WERI-Rb-1 (cell line): Measurements from ENCODE around the gene B3GLCT.
A peak's percentile ranks its signal among the peaks of the same experiment; 100 is the strongest.

Source experiments
- DNase-seq: peaks from one replicate; pipeline ENCODE4 v3.0.0-alpha.2; 2020
- H3K27ac ChIP-seq: fragments of 250-450 bp; sonication (Bioruptor Pico); 2 replicates; pipeline ENCODE4 v1.5.1; 2020; ENCODE audit warnings: mild to moderate bottlenecking, moderate library complexity
- H3K27me3 ChIP-seq: fragments of 250-450 bp; sonication (Bioruptor Pico); 2 replicates; pipeline ENCODE4 v1.5.1; 2021; ENCODE audit warnings: mild to moderate bottlenecking, low read depth, moderate library complexity; ENCODE audit not compliant: insufficient read depth, severe bottlenecking
- H3K36me3 ChIP-seq: fragments of 250-450 bp; sonication (Bioruptor Pico); 2 replicates; pipeline ENCODE4 v1.5.1; 2020; ENCODE audit warnings: mild to moderate bottlenecking, moderate library complexity
- H3K4me3 ChIP-seq: 2 replicates; pipeline ENCODE4 v1.5.1; 2011; ENCODE audit warnings: low read depth, mild to moderate bottlenecking, control low read depth, low read length
- H3K9me3 ChIP-seq: fragments of 250-450 bp; sonication (Bioruptor Pico); 2 replicates; pipeline ENCODE4 v1.5.1; 2021; ENCODE audit warnings: mild to moderate bottlenecking, moderate library complexity; ENCODE audit not compliant: severe bottlenecking
- TF ChIP-seq, protein P1 (sequence below): IDR thresholded peaks from 2 replicates; pipeline ENCODE4 v1.5.1; 2011; ENCODE audit warnings: low read depth, mild to moderate bottlenecking, control low read depth, inconsistent platforms, low read length

B3GLCT gene

DNA sequence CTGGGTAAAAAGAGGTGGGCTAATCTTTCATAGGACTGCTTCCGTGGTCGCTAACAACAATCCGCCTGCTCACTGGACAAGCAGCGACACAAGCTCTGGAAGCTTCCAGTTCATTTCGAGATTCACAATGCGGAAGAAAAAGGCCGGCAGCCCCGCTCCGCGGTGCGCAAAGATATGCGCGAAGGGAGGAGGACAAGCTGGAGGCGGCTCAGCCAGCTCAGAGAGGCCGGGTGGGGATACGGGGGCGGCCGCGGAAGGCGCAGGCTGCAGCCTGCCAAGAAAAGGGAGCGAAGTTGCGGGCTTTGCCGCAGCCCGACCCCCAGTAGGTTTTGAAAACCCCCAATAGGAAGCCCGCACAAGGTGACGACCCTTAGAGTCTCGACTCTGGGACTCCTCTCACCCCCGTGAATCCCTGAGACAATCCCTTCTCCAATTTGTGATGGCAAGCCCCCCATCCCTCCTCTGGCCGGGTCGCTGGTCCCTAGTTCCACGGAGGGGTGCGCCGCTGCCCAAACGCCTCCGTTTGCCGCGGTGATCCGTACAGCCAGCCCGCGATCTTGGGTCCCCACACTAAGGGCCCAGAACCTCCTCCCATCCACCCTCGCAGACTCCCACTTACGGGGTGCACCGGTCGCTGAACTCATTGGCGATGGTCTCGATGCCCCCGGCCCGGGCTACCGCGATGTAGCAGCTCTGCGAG, 38.8 kb upstream of the B3GLCT start:
- H3K4me3 ChIP-seq, result peak overlapping the region; percentile 60
- TF ChIP-seq, protein P1, sequence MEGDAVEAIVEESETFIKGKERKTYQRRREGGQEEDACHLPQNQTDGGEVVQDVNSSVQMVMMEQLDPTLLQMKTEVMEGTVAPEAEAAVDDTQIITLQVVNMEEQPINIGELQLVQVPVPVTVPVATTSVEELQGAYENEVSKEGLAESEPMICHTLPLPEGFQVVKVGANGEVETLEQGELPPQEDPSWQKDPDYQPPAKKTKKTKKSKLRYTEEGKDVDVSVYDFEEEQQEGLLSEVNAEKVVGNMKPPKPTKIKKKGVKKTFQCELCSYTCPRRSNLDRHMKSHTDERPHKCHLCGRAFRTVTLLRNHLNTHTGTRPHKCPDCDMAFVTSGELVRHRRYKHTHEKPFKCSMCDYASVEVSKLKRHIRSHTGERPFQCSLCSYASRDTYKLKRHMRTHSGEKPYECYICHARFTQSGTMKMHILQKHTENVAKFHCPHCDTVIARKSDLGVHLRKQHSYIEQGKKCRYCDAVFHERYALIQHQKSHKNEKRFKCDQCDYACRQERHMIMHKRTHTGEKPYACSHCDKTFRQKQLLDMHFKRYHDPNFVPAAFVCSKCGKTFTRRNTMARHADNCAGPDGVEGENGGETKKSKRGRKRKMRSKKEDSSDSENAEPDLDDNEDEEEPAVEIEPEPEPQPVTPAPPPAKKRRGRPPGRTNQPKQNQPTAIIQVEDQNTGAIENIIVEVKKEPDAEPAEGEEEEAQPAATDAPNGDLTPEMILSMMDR, result no peak
- peak overlapping the region; percentile 51; the same call in 1 of the 2 replicates for H3K27ac ChIP-seq
- H3K9me3 ChIP-seq, result no peaks in the 10 kb centered on the region
- no peaks in the 10 kb centered on the region for H3K27me3 ChIP-seq
- peaks cover 2% of the 10 kb centered on the region; the same call in 1 of the 2 replicates for H3K36me3 ChIP-seq
- DNase-seq, result peak; percentile 22

DNA sequence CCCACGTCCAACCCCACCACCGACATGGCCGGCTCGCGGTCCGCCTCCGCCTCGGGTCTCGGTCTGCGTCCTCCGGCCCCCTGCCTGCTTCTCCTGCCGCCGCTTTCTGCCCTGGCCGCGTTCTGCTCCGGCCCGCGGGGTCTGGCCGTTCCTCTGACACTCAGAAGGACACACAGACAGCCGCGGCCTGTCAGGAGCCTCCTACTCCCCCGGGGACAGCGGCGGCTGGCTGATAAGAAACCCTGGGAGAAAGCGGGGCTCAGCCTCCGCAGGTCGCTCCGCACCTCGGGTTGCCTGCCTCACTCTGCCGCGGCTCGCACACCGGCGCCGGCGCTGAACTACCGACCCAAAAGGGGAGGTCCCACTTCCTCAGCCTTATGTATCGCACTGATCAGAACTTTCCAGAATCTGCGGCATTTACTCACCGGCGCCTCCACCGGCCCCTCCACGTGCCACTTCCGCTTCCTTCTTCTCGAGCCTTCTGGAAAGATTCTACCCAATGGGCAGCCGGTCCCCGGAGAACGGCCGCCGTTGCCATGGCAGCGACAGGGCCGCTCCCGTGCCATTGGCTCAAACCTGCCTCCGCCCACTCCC, 38.1 kb upstream of the B3GLCT start, which contains the start of gene HSPH1:
Gene HSPH1, minus strand, starts transcription at position 348 of the 594 bp plus-strand sequence. Its CDS starts 322 bp downstream, at position 26.
- DNase-seq, result peak; percentile 92
- Histone ChIP-seq H3K36me3 (peaks cover 2% of the 10 kb centered on the region; the same call in 1 of the 2 replicates), H3K27ac (peak within 1 kb of the TSS; percentile 95), H3K27me3 (no peaks in the 10 kb centered on the region), H3K4me3 (peak within 1 kb of the TSS; percentile 60), H3K9me3 (no peaks in the 10 kb centered on the region)
- TF ChIP-seq, protein P1, result no peak

DNA sequence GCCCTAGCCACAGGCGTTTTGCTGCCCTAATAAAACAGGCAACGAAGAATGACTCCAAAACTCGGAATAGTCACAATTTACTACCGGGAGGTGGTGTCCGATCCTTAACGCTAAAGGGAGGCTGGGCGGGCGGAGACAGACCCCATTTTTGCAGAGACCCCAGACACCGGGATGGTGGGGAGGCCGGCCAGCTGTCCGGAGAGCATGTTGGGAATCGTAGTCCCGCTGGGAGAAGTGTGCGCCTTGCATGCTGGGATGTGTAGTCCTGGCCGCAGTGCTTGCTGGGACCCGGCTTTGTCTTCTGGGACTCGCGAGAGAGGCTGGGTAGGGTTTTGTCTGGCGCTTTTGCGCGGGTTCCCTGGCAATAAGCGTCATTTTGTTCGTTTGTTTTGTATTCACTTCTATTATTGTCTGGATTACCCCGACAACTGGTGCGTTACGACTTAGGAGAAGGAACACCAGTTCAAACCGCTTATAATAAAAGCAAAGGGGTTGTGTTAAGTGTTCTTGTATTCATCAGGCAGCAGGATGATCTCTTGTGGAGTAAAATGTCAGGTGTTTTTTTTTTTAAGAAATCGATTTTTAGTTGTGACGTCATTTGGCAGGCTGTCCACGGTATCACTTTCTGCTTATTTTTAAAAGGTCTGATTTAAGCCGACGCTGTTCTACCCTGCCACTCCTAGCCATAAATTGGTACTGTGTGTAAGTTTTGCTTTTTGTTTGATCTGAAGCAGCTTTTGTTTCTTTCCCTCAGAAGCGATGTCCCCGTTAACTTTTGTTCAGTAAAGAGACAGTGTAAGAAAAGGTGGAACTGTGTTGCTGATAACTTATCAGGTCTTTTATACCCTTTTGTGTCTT, 37.4 kb upstream of the B3GLCT start:
- Histone ChIP-seq H3K27ac (peak overlapping the region; percentile 95), H3K9me3 (no peaks in the 10 kb centered on the region)
- TF ChIP-seq, protein P1, result no peak

DNA sequence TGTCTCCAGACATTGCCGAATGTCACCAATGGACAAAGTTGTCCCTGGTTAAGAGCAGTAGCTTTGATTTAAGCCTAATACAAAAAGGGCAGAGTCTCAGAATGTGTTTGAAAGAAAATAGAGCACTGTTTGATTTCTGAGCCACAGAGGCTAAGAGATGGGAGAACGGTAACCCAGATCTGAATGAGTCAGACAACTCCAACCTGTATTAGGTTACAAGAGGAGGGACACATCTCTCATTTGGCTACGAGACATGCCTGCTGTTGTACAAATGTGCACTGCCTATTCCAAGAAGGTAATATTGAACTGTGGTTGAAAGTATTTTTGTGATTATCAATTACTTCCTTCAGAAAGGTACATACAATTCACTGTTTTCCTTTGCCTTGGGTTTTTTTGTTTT, 33.2 kb upstream of the B3GLCT start:
- no peaks in the 10 kb centered on the region for H3K36me3 ChIP-seq
- no peak overlapping the region for H3K4me3 ChIP-seq
- no peaks in the 10 kb centered on the region for H3K9me3 ChIP-seq
- H3K27me3 ChIP-seq, result no peaks in the 10 kb centered on the region
- no peak overlapping the region for H3K27ac ChIP-seq
- TF ChIP-seq, protein P1, result no peak
- DNase-seq, result no peak

More for the DNA sequence above, 37.4 kb upstream of the B3GLCT start:
- H3K27me3 ChIP-seq, result no peaks in the 10 kb centered on the region
- H3K4me3 ChIP-seq, result peak overlapping the region; percentile 60
- H3K36me3 ChIP-seq, result peaks cover 2% of the 10 kb centered on the region; the same call in 1 of the 2 replicates
- peak; percentile 93 for DNase-seq

DNA sequence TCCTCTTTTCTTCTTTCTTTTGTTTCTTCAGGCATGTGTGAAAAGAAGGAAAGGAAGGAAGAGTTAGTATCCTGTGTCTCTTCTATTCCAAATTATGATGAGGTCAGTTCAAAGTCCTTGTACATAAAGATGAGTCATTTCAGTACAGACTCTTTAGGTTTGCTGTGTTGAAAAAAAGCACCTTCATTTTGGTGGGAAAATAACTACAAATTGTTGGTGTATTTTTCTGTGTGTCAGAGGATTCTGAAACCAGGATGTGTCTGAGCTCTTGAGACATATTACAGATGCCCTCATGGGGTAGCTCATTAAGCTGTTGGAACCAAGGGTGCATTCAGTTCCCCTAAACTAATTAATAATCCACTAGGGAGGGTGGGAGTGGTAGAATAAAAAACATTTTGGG, 32.3 kb upstream of the B3GLCT start:
- H3K36me3 ChIP-seq, result no peaks in the 10 kb centered on the region
- no peak overlapping the region for H3K4me3 ChIP-seq
- TF ChIP-seq, protein P1, result no peak
- H3K27me3 ChIP-seq, result no peaks in the 10 kb centered on the region
- H3K27ac ChIP-seq, result no peak overlapping the region
- no peaks in the 10 kb centered on the region for H3K9me3 ChIP-seq
- DNase-seq, result no peak
